H1 (cell line): ENCODE data around the gene GDPD4. TPM values are rescaled to one million over a fixed set of nuclear protein-coding genes. Genes with fewer than 3 reads are reported as not detected.

Experiments
- CTCF ChIA-PET: fragments of 300-600 bp; sonication (Branson Sonifier 250); formaldehyde crosslinking; loops from one replicate; lab custom pipeline; 2021; ENCODE audit not compliant: partially characterized antibody; lab: Charles Lee
- POLR2A ChIA-PET: fragments of 300-600 bp; sonication (Branson Sonifier 250); formaldehyde crosslinking; loops from one replicate; lab custom pipeline; 2021; ENCODE audit warnings: inconsistent platforms; ENCODE audit not compliant: partially characterized antibody; lab: Charles Lee
- DNase-seq, 2 experiments: peaks; one replicate each; pipeline versions ENCODE4 v3.0.0 to v3.0.0-alpha.2; 2010 to 2022; ENCODE audit warnings: low spot score in 2 of 2, low read depth in 1 of 2, mixed read lengths in 1 of 2
- FAIRE-seq: peaks from 2 replicates; lab custom pipeline; 2011; peaks lifted over from hg19 to GRCh38; lab: Jason Lieb, UNC
- H2AFZ ChIP-seq: 2 replicates; pipeline ENCODE4 v1.8.1; 2012; ENCODE audit warnings: low read length, inconsistent platforms
- H2AK5ac ChIP-seq: 2 replicates; pipeline ENCODE4 v1.6.1; 2013; ENCODE audit warnings: low read depth, low read length
- H2BK120ac ChIP-seq: replicated peaks from 2 replicates; pipeline ENCODE3; 2013; ENCODE audit warnings: low read depth, low read length, inconsistent platforms
- H2BK12ac ChIP-seq: 2 replicates; pipeline ENCODE4 v1.6.1; 2013; ENCODE audit warnings: low read depth, low read length
- H2BK15ac ChIP-seq: 2 replicates; pipeline ENCODE4 v1.6.1; 2013; ENCODE audit warnings: low read length
- H2BK20ac ChIP-seq: 2 replicates; pipeline ENCODE4 v1.6.1; 2013; ENCODE audit warnings: low read length
- H2BK5ac ChIP-seq: 2 replicates; pipeline ENCODE4 v1.6.1; 2013; ENCODE audit warnings: low read depth, low read length
- H3K14ac ChIP-seq: 2 replicates; pipeline ENCODE4 v1.6.1; 2013; ENCODE audit warnings: inconsistent platforms; ENCODE audit not compliant: insufficient read length
- H3K18ac ChIP-seq: 2 replicates; pipeline ENCODE4 v1.6.1; 2013; ENCODE audit warnings: low read length; ENCODE audit errors: extremely low read depth
- H3K23ac ChIP-seq: 2 replicates; pipeline ENCODE4 v1.6.1; 2013; ENCODE audit warnings: inconsistent platforms; ENCODE audit not compliant: insufficient read length
- H3K23me2 ChIP-seq: 2 replicates; pipeline ENCODE4 v1.6.1; 2013; ENCODE audit warnings: low read depth, low read length
- H3K27ac ChIP-seq: 2 replicates; pipeline ENCODE4 v1.6.1; 2011; ENCODE audit warnings: low read depth, low read length, inconsistent platforms
- H3K27me3 ChIP-seq, 4 experiments: replicated peaks in 1 of 4; 1 replicate in 1 of 4; 2 replicates in 3 of 4; pipeline versions ENCODE4 v1.6.1 to v1.8.1; 2011 to 2013; ENCODE audit warnings: low read length in 3 of 4, mild to moderate bottlenecking in 3 of 4, inconsistent platforms in 2 of 4, mixed read lengths in 2 of 4, moderate library complexity in 1 of 4; ENCODE audit not compliant: control insufficient read depth in 3 of 4, insufficient read depth in 3 of 4; ENCODE audit errors: extremely low read depth in 1 of 4
- H3K36me3 ChIP-seq, 4 experiments: 2 replicates each; pipeline versions ENCODE4 v1.6.1 to v1.8.1; 2011 to 2013; ENCODE audit warnings: mild to moderate bottlenecking in 4 of 4, low read length in 3 of 4, moderate library complexity in 2 of 4, control low read depth in 1 of 4, inconsistent platforms in 1 of 4; ENCODE audit not compliant: insufficient read depth in 4 of 4, control insufficient read depth in 2 of 4
- H3K4ac ChIP-seq: replicated peaks from 2 replicates; pipeline ENCODE3; 2013; ENCODE audit warnings: low read length, low read depth, mixed read lengths, inconsistent platforms; ENCODE audit not compliant: insufficient read length
- H3K4me1 ChIP-seq, 4 experiments: replicated peaks in 1 of 4; 1 replicate in 1 of 4; 2 replicates in 3 of 4; pipeline versions ENCODE4 v1.6.1 to v1.8.1; 2011 to 2013; ENCODE audit warnings: low read length in 3 of 4, inconsistent platforms in 2 of 4, mixed read lengths in 1 of 4; ENCODE audit not compliant: insufficient read depth in 4 of 4, control insufficient read depth in 3 of 4
- H3K4me2 ChIP-seq, 2 experiments: 2 replicates each; pipeline versions ENCODE4 v1.6.1 to v1.8.1; 2011 to 2013; ENCODE audit warnings: low read depth in 2 of 2, low read length in 2 of 2, control low read depth in 1 of 2, inconsistent platforms in 1 of 2, mild to moderate bottlenecking in 1 of 2; ENCODE audit not compliant: insufficient read depth in 1 of 2
- H3K4me3 ChIP-seq, 4 experiments: fragments of 200-600, 300-600 bp in 1 of 4; sonication (generic), shearing (Covaris generic), sonication (Bioruptor Twin) in 1 of 4; 2 replicates each; pipeline versions ENCODE4 v1.5.1 to v1.8.1; 2011 to 2016; ENCODE audit warnings: low read length in 4 of 4, low read depth in 3 of 4, control low read depth in 2 of 4, inconsistent platforms in 2 of 4, mild to moderate bottlenecking in 2 of 4, mixed read lengths in 1 of 4, moderate library complexity in 1 of 4; ENCODE audit not compliant: insufficient read depth in 2 of 4; ENCODE audit errors: extremely low read depth in 1 of 4
- H3K56ac ChIP-seq: replicated peaks from 2 replicates; pipeline ENCODE3; 2013; ENCODE audit warnings: low read depth, mild to moderate bottlenecking, mixed read lengths, low read length, inconsistent platforms; ENCODE audit not compliant: insufficient read length
- H3K79me1 ChIP-seq: 2 replicates; pipeline ENCODE4 v1.6.1; 2013; ENCODE audit warnings: low read depth, low read length, control low read depth
- H3K79me2 ChIP-seq, 2 experiments: 2 replicates each; pipeline versions ENCODE4 v1.6.1 to v1.8.1; 2012 to 2013; ENCODE audit warnings: low read length in 2 of 2, mild to moderate bottlenecking in 2 of 2, inconsistent platforms in 1 of 2; ENCODE audit not compliant: insufficient read depth in 2 of 2, control insufficient read depth in 1 of 2
- H3K9ac ChIP-seq, 4 experiments: replicated peaks in 1 of 4; 1 replicate in 1 of 4; 2 replicates in 3 of 4; pipeline versions ENCODE4 v1.6.1 to v1.8.1; 2011 to 2013; ENCODE audit warnings: low read depth in 3 of 4, low read length in 3 of 4, control low read depth in 2 of 4, mild to moderate bottlenecking in 2 of 4, moderate library complexity in 2 of 4, inconsistent platforms in 1 of 4; ENCODE audit errors: extremely low read depth in 1 of 4
- H3K9me3 ChIP-seq, 2 experiments: 2 replicates each; pipeline versions ENCODE4 v1.6.1 to v1.8.1; 2012 to 2013; ENCODE audit warnings: mild to moderate bottlenecking in 2 of 2, moderate library complexity in 2 of 2, control low read depth in 1 of 2, inconsistent platforms in 1 of 2, low read depth in 1 of 2, low read length in 1 of 2, mixed read lengths in 1 of 2; ENCODE audit not compliant: insufficient read depth in 2 of 2
- H4K20me1 ChIP-seq, 2 experiments: replicated peaks in 1 of 2; 2 replicates each; pipeline versions ENCODE3 to v1.8.1; 2011 to 2013; ENCODE audit warnings: inconsistent platforms in 2 of 2, low read length in 2 of 2, mild to moderate bottlenecking in 1 of 2; ENCODE audit not compliant: insufficient read depth in 2 of 2, control insufficient read depth in 1 of 2
- H4K5ac ChIP-seq: 2 replicates; pipeline ENCODE4 v1.6.1; 2013; ENCODE audit warnings: low read length, low read depth, mixed read lengths, inconsistent platforms; ENCODE audit not compliant: insufficient read length
- H4K8ac ChIP-seq: 2 replicates; pipeline ENCODE4 v1.8.0; 2013; ENCODE audit warnings: mild to moderate bottlenecking, moderate library complexity, low read length, inconsistent platforms; ENCODE audit not compliant: insufficient read depth; ENCODE audit errors: extremely low read depth
- H4K91ac ChIP-seq: replicated peaks from 2 replicates; pipeline ENCODE3; 2013; ENCODE audit warnings: low read length, mixed read lengths, inconsistent platforms; ENCODE audit not compliant: insufficient read length
- BRCA1 ChIP-seq: IDR thresholded peaks from 2 replicates; pipeline ENCODE4 v1.6.1; 2012; ENCODE audit warnings: low read depth, low read length, improper control_type of control experiment
- CTCF ChIP-seq, 3 experiments: IDR thresholded peaks; 1 replicate in 2 of 3; 2 replicates in 1 of 3; pipeline versions ENCODE4 v1.5.1 to v1.6.1; 2011; ENCODE audit warnings: low read length in 3 of 3, mild to moderate bottlenecking in 3 of 3, inconsistent platforms in 2 of 3, low read depth in 1 of 3, moderate library complexity in 1 of 3; ENCODE audit not compliant: insufficient read depth in 1 of 3; ENCODE audit errors: control extremely low read depth in 1 of 3
- HDAC2 ChIP-seq, 2 experiments: fragments of 300-600 bp in 1 of 2; sonication (generic) in 1 of 2; IDR thresholded peaks; 2 replicates each; pipeline ENCODE4 v1.6.1; 2011 to 2012; ENCODE audit warnings: low read depth in 2 of 2, low read length in 2 of 2, mild to moderate bottlenecking in 2 of 2, moderate library complexity in 2 of 2, borderline replicate concordance in 1 of 2, inconsistent platforms in 1 of 2
- WGBS, 2 experiments: shearing (Covaris generic) in 1 of 2; methylation state at CpG; one replicate each; pipeline versions ENCODE4 v1.1.6 to v1.1.7; 2013 to 2015; ENCODE audit warnings: low lambda C conversion rate in 2 of 2, mixed read lengths in 2 of 2, inconsistent platforms in 1 of 2, low coverage in 1 of 2, missing lambda C conversion rate in 1 of 2; ENCODE audit not compliant: insufficient replicate concordance in 2 of 2, insufficient coverage in 1 of 2, insufficient read length in 1 of 2; ENCODE audit errors: extremely low coverage in 1 of 2, missing lambda C conversion rate in 1 of 2; 5-methylcytosine and 5-hydroxymethylcytosine counted together
- polyA plus RNA-seq, 7 experiments: library from polyadenylated mRNA; depleted of rRNA in 3 of 7; stranded (reverse) in 5 of 7; unstranded in 2 of 7; fragments of >200 nt in 5 of 7; fragments of 200-250 nt in 2 of 7; gene quantifications; 1 replicate in 5 of 7; 2 replicates in 1 of 7; 4 replicates in 1 of 7; pipeline versions ENCODE4 v1.2.1 to v1.2.3, GENCODE V29; 2011 to 2013; ENCODE audit warnings: missing spikeins in 2 of 7, mixed read lengths in 2 of 7
- total RNA-seq: library from RNA; stranded (reverse); fragmentation: NEBNext Ultra II Directional; extraction: Animal tissue kit (Norgen Biotek cat#: 25700); gene quantifications from 2 replicates; pipeline ENCODE4 v1.2.1, GENCODE V29; 2021

The GDPD4 gene
- total and polyA plus RNA-seq, 2 of the 8 experiments (the other 6 are each of a cell fraction or from before 2014, with no cell fraction given): not detected

DNA sequence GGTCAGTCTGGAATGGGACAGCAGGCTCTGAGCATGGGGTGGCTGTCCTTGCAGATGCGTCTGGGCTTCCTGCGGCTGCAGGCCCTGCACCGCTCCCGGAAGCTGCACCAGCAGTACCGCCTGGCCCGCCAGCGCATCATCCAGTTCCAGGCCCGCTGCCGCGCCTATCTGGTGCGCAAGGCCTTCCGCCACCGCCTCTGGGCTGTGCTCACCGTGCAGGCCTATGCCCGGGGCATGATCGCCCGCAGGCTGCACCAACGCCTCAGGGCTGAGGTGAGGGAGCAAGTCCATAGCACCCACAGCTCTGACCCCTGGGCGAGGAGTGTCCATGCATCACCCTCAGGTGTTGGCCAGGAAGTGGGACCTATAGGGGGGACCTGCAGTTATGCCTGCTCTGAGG lies 121.8 kb downstream of the GDPD4 start:
- Histone ChIP-seq H3K56ac (no peak overlapping the region), H3K27me3 (peaks cover 0 to 3% (median 0%) of the 10 kb centered on the region in 4 experiments; a peak in 1 of 7 replicates), H2AK5ac (no peak overlapping the region)

More for the DNA sequence above, 121.8 kb downstream of the GDPD4 start:
- Histone ChIP-seq H2BK5ac (no peak overlapping the region), H3K23ac (no peak overlapping the region), H2AFZ (no peak overlapping the region), H2BK15ac (no peak overlapping the region), H4K8ac (no peak overlapping the region), H3K23me2 (peaks cover 4% of the 10 kb centered on the region; the same call in 1 of the 2 replicates), H3K79me1 (no peaks in the 10 kb centered on the region), H3K14ac (no peak overlapping the region), H2BK120ac (no peak overlapping the region), H3K36me3 (no peaks in the 10 kb centered on the region), H3K4me1 (peaks cover 9 to 19% (median 13%) of the 10 kb centered on the region in 4 experiments; a peak in 6 of 7 replicates), H3K4ac (no peak overlapping the region), H2BK20ac (no peak overlapping the region), H3K18ac (no peak overlapping the region), H3K9me3 (no peaks in the 10 kb centered on the region), H3K79me2 (no peaks in the 10 kb centered on the region), H4K91ac (no peak overlapping the region), H3K9ac (no peak overlapping the region), H3K4me2 (no peak overlapping the region), H2BK12ac (no peak overlapping the region), H3K4me3 (no peak overlapping the region), H3K27ac (no peak overlapping the region), H4K5ac (no peak overlapping the region), H4K20me1 (no peaks in the 10 kb centered on the region)
- DNase-seq (no peak), FAIRE-seq (no peak)
- CTCF ChIA-PET: interaction anchor here (0.9 to 15.1 kb wide), 7 partner anchors 9 to 50 kb away, joined by 3 to 187 read pairs (median 5); partner anchors contain the start of gene MYO7A
- TF ChIP-seq HDAC2 (IDR thresholded peaks at IDR 0.05; ENCODE audit: borderline replicate concordance in 1 of 2, low read depth in 2 of 2, low read length in 2 of 2) (no peak), CTCF (IDR thresholded peaks at IDR 0.05; ENCODE audit: control extremely low read depth in 1 of 3, insufficient read depth in 1 of 3, low read depth in 1 of 3, low read length in 3 of 3) (no peak), BRCA1 (no peak)
- WGBS, 2 experiments: 97% methylated on average over 19 of the region's 19 CpGs; no CpG with 5 or more reads in 1 of the 2 experiments
- POLR2A ChIA-PET: interaction anchor here (1.5 kb wide), 1 partner anchor 12 kb away, joined by 3 read pairs; no protein-coding TSS in a partner anchor
